Measurements from ENCODE around the gene FLRT2. TPM values are rescaled to one million over a fixed set of nuclear protein-coding genes. Genes with fewer than 3 reads are reported as not detected.

Gene FLRT2
- polyA plus RNA-seq, 1 donor (not counting 4 experiments of a cell fraction or from before 2014, with no cell fraction given), result 69.2 TPM

DNA sequence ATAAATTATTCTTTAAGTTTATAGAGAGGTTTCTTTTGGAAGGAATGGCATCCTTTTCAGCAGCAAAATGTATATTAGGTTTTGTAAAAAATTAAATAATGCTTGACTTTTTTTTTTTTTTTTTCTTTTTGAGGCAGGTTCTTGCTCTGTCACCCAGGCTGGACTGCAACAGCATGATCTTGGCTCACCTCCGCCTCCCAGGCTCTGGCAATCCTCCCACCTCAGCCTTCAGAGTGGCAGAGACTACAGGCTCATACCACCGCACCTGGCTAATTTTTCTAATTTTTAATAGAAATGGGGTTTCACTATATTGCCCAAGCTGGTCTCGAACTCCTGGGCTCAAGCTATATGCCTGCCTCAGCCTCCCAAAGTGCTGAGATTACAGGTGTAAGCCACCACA is 89.0 kb downstream of the FLRT2 start:
- no peaks in the 10 kb centered on the region for H3K9me1 ChIP-seq (ENCODE audit: control insufficient read depth, extremely low read depth, insufficient read depth, low read length)
- H2AFZ ChIP-seq (ENCODE audit: control insufficient read depth, low read length), result no peak overlapping the region
- peaks cover 11% of the 10 kb centered on the region for H3K4me1 ChIP-seq (ENCODE audit: control insufficient read depth, extremely low read depth, insufficient read depth, low read length)
- H3K79me2 ChIP-seq (ENCODE audit: control insufficient read depth, insufficient read depth, low read length), result peaks cover 2% of the 10 kb centered on the region
- H4K20me1 ChIP-seq (ENCODE audit: control insufficient read depth, extremely low read depth, insufficient read depth, low read length), result no peaks in the 10 kb centered on the region
- H3K36me3 ChIP-seq (ENCODE audit: control insufficient read depth in 2 of 2, extremely low read depth in 1 of 2, insufficient read depth in 2 of 2, low read length in 2 of 2), result peaks cover 17 to 21% of the 10 kb centered on the region in 2 experiments
- no peak overlapping the region for H3K9ac ChIP-seq (ENCODE audit: control insufficient read depth, extremely low read depth, insufficient read depth, low read length)
- no peaks in the 10 kb centered on the region for H3K9me3 ChIP-seq (ENCODE audit: control insufficient read depth, low read depth, low read length)
- dilution Hi-C loops (cut with MboI; ENCODE audit: extremely low pct_ligation_motif_present, low sequenced_read_pairs), result no loop called here
- no peak overlapping the region for H3K4me2 ChIP-seq (ENCODE audit: control insufficient read depth, extremely low read depth, insufficient read depth, low read depth, low read length)
- FAIRE-seq (no peak), DNase-seq (ENCODE audit: low read depth, low spot score) (no peak)
- H3K4me3 ChIP-seq (ENCODE audit: control insufficient read depth in 2 of 3, extremely low read depth in 1 of 3, insufficient read depth in 2 of 3, low read depth in 1 of 3, low read length in 3 of 3), result no peak overlapping the region
- no peak for TF ChIP-seq EZH2 (IDR thresholded peaks at IDR 0.05; ENCODE audit: low read length)
- TF ChIP-seq, protein P1, sequence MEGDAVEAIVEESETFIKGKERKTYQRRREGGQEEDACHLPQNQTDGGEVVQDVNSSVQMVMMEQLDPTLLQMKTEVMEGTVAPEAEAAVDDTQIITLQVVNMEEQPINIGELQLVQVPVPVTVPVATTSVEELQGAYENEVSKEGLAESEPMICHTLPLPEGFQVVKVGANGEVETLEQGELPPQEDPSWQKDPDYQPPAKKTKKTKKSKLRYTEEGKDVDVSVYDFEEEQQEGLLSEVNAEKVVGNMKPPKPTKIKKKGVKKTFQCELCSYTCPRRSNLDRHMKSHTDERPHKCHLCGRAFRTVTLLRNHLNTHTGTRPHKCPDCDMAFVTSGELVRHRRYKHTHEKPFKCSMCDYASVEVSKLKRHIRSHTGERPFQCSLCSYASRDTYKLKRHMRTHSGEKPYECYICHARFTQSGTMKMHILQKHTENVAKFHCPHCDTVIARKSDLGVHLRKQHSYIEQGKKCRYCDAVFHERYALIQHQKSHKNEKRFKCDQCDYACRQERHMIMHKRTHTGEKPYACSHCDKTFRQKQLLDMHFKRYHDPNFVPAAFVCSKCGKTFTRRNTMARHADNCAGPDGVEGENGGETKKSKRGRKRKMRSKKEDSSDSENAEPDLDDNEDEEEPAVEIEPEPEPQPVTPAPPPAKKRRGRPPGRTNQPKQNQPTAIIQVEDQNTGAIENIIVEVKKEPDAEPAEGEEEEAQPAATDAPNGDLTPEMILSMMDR (optimal IDR thresholded peaks at IDR 0.05 in 1 of 3, IDR thresholded peaks at IDR 0.05 in 1 of 3, conservative IDR thresholded peaks at IDR 0.05 in 1 of 3; ENCODE audit: extremely low read depth in 1 of 3, insufficient read depth in 2 of 3, low read length in 3 of 3), result no peak
- H3K27ac ChIP-seq (ENCODE audit: control insufficient read depth, insufficient read depth, low read length), result no peak overlapping the region
- no peaks in the 10 kb centered on the region for H3K27me3 ChIP-seq (ENCODE audit: control insufficient read depth, extremely low read depth, insufficient read depth, low read length)

DNA sequence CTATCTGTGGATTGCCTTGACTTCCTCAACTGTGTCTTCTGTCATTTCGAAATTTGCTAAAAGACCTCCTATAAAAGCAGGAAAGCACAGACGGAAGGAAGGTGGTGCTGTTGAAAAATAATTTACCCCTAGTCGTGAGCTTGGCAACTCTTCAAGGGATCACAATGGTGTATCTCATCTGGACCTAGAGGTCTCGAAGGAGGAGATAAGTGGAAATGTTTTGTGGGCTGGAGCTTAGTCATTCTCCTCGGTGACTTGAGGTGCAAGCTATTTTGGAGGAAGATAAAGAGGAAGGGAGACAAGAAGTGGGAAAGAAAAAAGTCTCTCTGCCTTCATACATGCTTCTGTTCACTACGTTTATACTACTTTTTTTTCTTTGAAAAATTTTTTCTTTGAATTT is 89.9 kb downstream of the FLRT2 start:
- FAIRE-seq, result no peak
- Histone ChIP-seq H3K9me3 (ENCODE audit: control insufficient read depth, low read depth, low read length) (no peaks in the 10 kb centered on the region), H2AFZ (ENCODE audit: control insufficient read depth, low read length) (no peak overlapping the region), H3K36me3 (ENCODE audit: control insufficient read depth in 2 of 2, extremely low read depth in 1 of 2, insufficient read depth in 2 of 2, low read length in 2 of 2) (peaks cover 17 to 23% of the 10 kb centered on the region in 2 experiments), H3K27ac (ENCODE audit: control insufficient read depth, insufficient read depth, low read length) (no peak overlapping the region), H3K4me3 (ENCODE audit: control insufficient read depth in 2 of 3, extremely low read depth in 1 of 3, insufficient read depth in 2 of 3, low read depth in 1 of 3, low read length in 3 of 3) (no peak overlapping the region), H3K4me1 (ENCODE audit: control insufficient read depth, extremely low read depth, insufficient read depth, low read length) (peaks cover 11% of the 10 kb centered on the region), H3K4me2 (ENCODE audit: control insufficient read depth, extremely low read depth, insufficient read depth, low read depth, low read length) (no peak overlapping the region), H3K79me2 (ENCODE audit: control insufficient read depth, insufficient read depth, low read length) (no peaks in the 10 kb centered on the region), H3K9ac (ENCODE audit: control insufficient read depth, extremely low read depth, insufficient read depth, low read length) (no peak overlapping the region), H4K20me1 (ENCODE audit: control insufficient read depth, extremely low read depth, insufficient read depth, low read length) (no peaks in the 10 kb centered on the region), H3K27me3 (ENCODE audit: control insufficient read depth, extremely low read depth, insufficient read depth, low read length) (no peaks in the 10 kb centered on the region), H3K9me1 (ENCODE audit: control insufficient read depth, extremely low read depth, insufficient read depth, low read length) (no peaks in the 10 kb centered on the region)
- no peak for DNase-seq (ENCODE audit: low read depth, low spot score)
- dilution Hi-C loops (cut with MboI; ENCODE audit: extremely low pct_ligation_motif_present, low sequenced_read_pairs), result no loop called here
- TF ChIP-seq EZH2 (IDR thresholded peaks at IDR 0.05; ENCODE audit: low read length), result no peak
- TF ChIP-seq, protein P1 (optimal IDR thresholded peaks at IDR 0.05 in 1 of 3, IDR thresholded peaks at IDR 0.05 in 1 of 3, conservative IDR thresholded peaks at IDR 0.05 in 1 of 3; ENCODE audit: extremely low read depth in 1 of 3, insufficient read depth in 2 of 3, low read length in 3 of 3), result no peak
